A549 (cell line): ENCODE data around the gene PPP4R4. TPM values are rescaled to one million over a fixed set of nuclear protein-coding genes. Genes with fewer than 3 reads are reported as not detected.

Experiments used
- ATAC-seq, 2 experiments: fragments of 200-7000 bp in 1 of 2; fragments of >200 bp in 1 of 2; cut with Nextera tagmentation in 1 of 2; cut with Tn5 transposase in 1 of 2; 3 replicates each; pipeline versions ENCODE4 v1.8.0 to v1.9.1; 2018 to 2020; ENCODE audit warnings: mild to moderate bottlenecking in 1 of 2, moderate library complexity in 1 of 2
- CTCF ChIA-PET: fragments of 300-600 bp; sonication (Branson Sonifier 250); formaldehyde crosslinking; extraction: SDS; loops from one replicate; lab custom pipeline; 2021; ENCODE audit warnings: antibody characterized with exemption, inconsistent platforms; lab: Yijun Ruan, JAX
- POLR2A ChIA-PET: fragments of 350-600 bp; formaldehyde crosslinking; extraction: SDS; loops from one replicate; lab custom pipeline; 2021; ENCODE audit warnings: antibody characterized with exemption, inconsistent platforms; lab: Yijun Ruan, JAX
- DNase-seq, 2 experiments: peaks; one replicate each; pipeline versions ENCODE4 v3.0.0 to v3.0.0-alpha.2; 2011 to 2016; ENCODE audit warnings: low read depth in 1 of 2, low spot score in 1 of 2
- FAIRE-seq: peaks from 2 replicates; lab custom pipeline; 2011; peaks lifted over from hg19 to GRCh38; lab: Jason Lieb, UNC
- H3K27ac ChIP-seq, 2 experiments: fragments of >200 bp; sonication (Bioruptor Twin); formaldehyde crosslinking; 3 replicates each; pipeline ENCODE4 v1.5.1; 2016 to 2017
- H3K4me1 ChIP-seq: fragments of >200 bp; sonication (Bioruptor Twin); formaldehyde crosslinking; 3 replicates; pipeline ENCODE4 v1.6.1; 2016
- H3K4me2 ChIP-seq: fragments of >200 bp; sonication (Bioruptor Twin); formaldehyde crosslinking; 3 replicates; pipeline ENCODE4 v1.6.1; 2016
- H3K4me3 ChIP-seq: fragments of >200 bp; sonication (Bioruptor Twin); formaldehyde crosslinking; 3 replicates; pipeline ENCODE4 v1.5.1; 2016
- H3K9me3 ChIP-seq: fragments of >200 bp; sonication (Bioruptor Twin); formaldehyde crosslinking; 3 replicates; pipeline ENCODE4 v1.6.1; 2016
- BCL3 ChIP-seq: fragments of >200 bp; sonication (Bioruptor Twin); formaldehyde crosslinking; IDR thresholded peaks from 3 replicates; pipeline ENCODE4 v1.6.1; 2016
- BHLHE40 ChIP-seq: IDR thresholded peaks from 2 replicates; pipeline ENCODE4 v1.6.1; 2012; ENCODE audit warnings: low read depth, low read length, inconsistent platforms
- CBX8 ChIP-seq: fragments of 200-600 bp; sonication (generic); IDR thresholded peaks from 2 replicates; pipeline ENCODE4 v1.6.1; 2016
- CHD2 ChIP-seq: fragments of 150-350 bp; IDR thresholded peaks from 2 replicates; pipeline ENCODE4 v1.6.1; 2014; ENCODE audit warnings: low read length; ENCODE audit not compliant: partially characterized antibody
- FOSB ChIP-seq: fragments of 250-450 bp; sonication (Bioruptor Pico); IDR thresholded peaks from 2 replicates; pipeline ENCODE4 v1.5.0; 2020; ENCODE audit warnings: mild to moderate bottlenecking, moderate library complexity
- FOSL2 ChIP-seq, 2 experiments: fragments of 450-650 bp in 1 of 2; fragments of >200 bp in 1 of 2; sonication (Bioruptor Twin) in 1 of 2; formaldehyde crosslinking; IDR thresholded peaks; 2 replicates each; pipeline versions ENCODE4 v1.5.0 to v1.6.1; 2016 to 2020; ENCODE audit warnings: mild to moderate bottlenecking in 1 of 2, moderate library complexity in 1 of 2
- GATA3 ChIP-seq: IDR thresholded peaks from 2 replicates; pipeline ENCODE4 v1.6.1; 2012; ENCODE audit warnings: borderline replicate concordance
- HES2 ChIP-seq: fragments of >200 bp; sonication (Bioruptor Twin); formaldehyde crosslinking; IDR thresholded peaks from 2 replicates; pipeline ENCODE4 v1.6.1; 2016
- HOXA7 ChIP-seq: fragments of 250-450 bp; sonication (Bioruptor Pico); IDR thresholded peaks from 2 replicates; pipeline ENCODE4 v1.5.0; 2020; ENCODE audit warnings: mild to moderate bottlenecking, moderate library complexity
- MAX ChIP-seq: IDR thresholded peaks from 2 replicates; pipeline ENCODE4 v1.6.1; 2012
- MAZ ChIP-seq: fragments of 150-350 bp; IDR thresholded peaks from 2 replicates; pipeline ENCODE4 v1.6.1; 2014; ENCODE audit warnings: antibody characterized with exemption, low read depth, low read length, borderline replicate concordance
- MYC ChIP-seq: IDR thresholded peaks from 2 replicates; pipeline ENCODE4 v1.6.1; 2012; ENCODE audit warnings: mild to moderate bottlenecking, inconsistent platforms, low read length, improper control_type of control experiment, borderline replicate concordance
- NR3C1 ChIP-seq: fragments of >200 bp; sonication (Bioruptor Twin); formaldehyde crosslinking; IDR thresholded peaks from 3 replicates; pipeline ENCODE4 v1.6.1; 2017
- PBX3 ChIP-seq: IDR thresholded peaks from 2 replicates; pipeline ENCODE4 v1.6.1; 2012
- POLR2A ChIP-seq: IDR thresholded peaks from 2 replicates; pipeline ENCODE4 v1.6.1; 2012; ENCODE audit warnings: mild to moderate bottlenecking, low read length
- POLR2AphosphoS2 ChIP-seq: conservative IDR thresholded peaks from 2 replicates; pipeline ENCODE4 v1.6.1; 2012; ENCODE audit warnings: low read length, improper control_type of control experiment, inconsistent platforms
- RARB ChIP-seq: fragments of 250-450 bp; sonication (Bioruptor Pico); IDR thresholded peaks from 2 replicates; pipeline ENCODE4 v1.8.0; 2021; ENCODE audit warnings: mild to moderate bottlenecking, moderate library complexity
- REST ChIP-seq: fragments of 200-600 bp; sonication (generic); IDR thresholded peaks from 2 replicates; pipeline ENCODE4 v1.6.1; 2016; ENCODE audit warnings: antibody characterized with exemption, mild to moderate bottlenecking, moderate library complexity
- RFX5 ChIP-seq: fragments of 450-650 bp; IDR thresholded peaks from 2 replicates; pipeline ENCODE4 v1.7.1; 2014; ENCODE audit warnings: antibody characterized with exemption, mild to moderate bottlenecking, moderate library complexity
- RNF2 ChIP-seq: fragments of 200-600 bp; sonication (generic); IDR thresholded peaks from 2 replicates; pipeline ENCODE4 v1.6.1; 2016; ENCODE audit warnings: low read depth, mild to moderate bottlenecking, antibody characterized with exemption, moderate library complexity, borderline replicate concordance
- TP53 ChIP-seq: fragments of 250-450 bp; sonication (Bioruptor Pico); IDR thresholded peaks from 2 replicates; pipeline ENCODE4 v1.5.0; 2021; ENCODE audit warnings: mild to moderate bottlenecking, moderate library complexity
- USF2 ChIP-seq: fragments of 450-650 bp; IDR thresholded peaks from 2 replicates; pipeline ENCODE4 v1.6.1; 2014; ENCODE audit warnings: antibody characterized with exemption
- ZNF302 ChIP-seq: fragments of 250-450 bp; sonication (Bioruptor Pico); IDR thresholded peaks from 2 replicates; pipeline ENCODE4 v1.9.0; 2021; ENCODE audit warnings: inconsistent platforms, mild to moderate bottlenecking, moderate library complexity
- WGBS: methylation state at CpG from one replicate; pipeline ENCODE4 v1.1.6; 2017; ENCODE audit errors: missing lambda C conversion rate; 5-methylcytosine and 5-hydroxymethylcytosine counted together
- polyA plus RNA-seq, 4 experiments: library from polyadenylated mRNA; depleted of rRNA in 3 of 4; stranded (reverse); fragments of >200 nt; fragmentation: RNase III in 1 of 4; extraction: RNeasy Plus Mini Kit Qiagen cat#74134 plus additional on column Dnase treatment in 1 of 4; gene quantifications; 2 replicates in 3 of 4; 3 replicates in 1 of 4; pipeline ENCODE4 v1.2.3, GENCODE V29; 2011 to 2017

The PPP4R4 gene
- polyA plus RNA-seq, 2 of the 4 experiments (the other 2 are of a cell fraction) = 0.12 to 0.25 TPM

- WGBS = 51% methylated on average over 9 of the region's 9 CpGs
- CTCF ChIA-PET = interaction anchor here (0.9 to 3.9 kb wide), 13 partner anchors 10 to 484 kb away, joined by 3 to 82 read pairs (median 11); no protein-coding TSS in a partner anchor
These were observed 35.9 kb upstream of the PPP4R4 start for GRCh38 chr14:94138251-94138650.

GRCh38 chr14:94139006-94139405 lies 35.1 kb upstream of the PPP4R4 start:
- Histone ChIP-seq H3K27ac (no peak overlapping the region), H3K4me2 (no peak overlapping the region), H3K9me3 (no peaks in the 10 kb centered on the region), H3K4me1 (no peaks in the 10 kb centered on the region), H3K4me3 (no peak overlapping the region)
- ChIA-PET CTCF (interaction anchor here (0.7 to 3.9 kb wide), 10 partner anchors 11 to 680 kb away, joined by 3 to 82 read pairs (median 4); no protein-coding TSS in a partner anchor), POLR2A (no interaction called here)
- ATAC-seq (no peak), DNase-seq (no peak), FAIRE-seq (no peak)
- no peak for TF ChIP-seq CHD2
- TF ChIP-seq USF2 = no peak
- no peak for TF ChIP-seq GATA3
- TF ChIP-seq RARB = no peak
- no peak for TF ChIP-seq RFX5
- no peak for TF ChIP-seq CBX8
- no peak for TF ChIP-seq BCL3
- TF ChIP-seq HES2 = no peak
- no peak for TF ChIP-seq POLR2AphosphoS2
- TF ChIP-seq MAX = no peak
- TF ChIP-seq POLR2A = no peak
- no peak for TF ChIP-seq FOSB (CRISPR knock-in tag)
- no peak for TF ChIP-seq MYC
- TF ChIP-seq PBX3 = no peak
- no peak for TF ChIP-seq REST
- no peak for TF ChIP-seq HOXA7
- no peak for TF ChIP-seq FOSL2 (IDR thresholded peaks at IDR 0.05)
- TF ChIP-seq FOSL2 (CRISPR knock-in tag; IDR thresholded peaks at IDR 0.05) = no peak
- no peak for TF ChIP-seq ZNF302 (CRISPR knock-in tag)
- no peak for TF ChIP-seq BHLHE40
- WGBS = 36% methylated on average over 5 of the region's 5 CpGs

More at GRCh38 chr14:94138251-94138650, 35.9 kb upstream of the PPP4R4 start:
- no peak for ATAC-seq
- POLR2A ChIA-PET = no interaction called here
- H3K4me1 ChIP-seq = no peaks in the 10 kb centered on the region
- TF ChIP-seq RARB (no peak), MAZ (no peak), HES2 (no peak), TP53 (CRISPR knock-in tag) (no peak), NR3C1 (no peak), RNF2 (no peak)
- no peak overlapping the region for H3K4me3 ChIP-seq
- H3K9me3 ChIP-seq = no peaks in the 10 kb centered on the region
- no peak overlapping the region for H3K27ac ChIP-seq
- H3K4me2 ChIP-seq = no peak overlapping the region
- FAIRE-seq = no peak
- no peak for DNase-seq
